GM18502 (cell line): ENCODE results near the gene OAS1.
"Not testable (repeated sequence)": the region's sequence is repeated elsewhere in the genome, so short reads cannot be mapped to it uniquely, and the experiment has no call there.

Source experiments
- ATAC-seq: cut with Tn5 transposase; IDR thresholded peaks from one replicate; pipeline ENCODE4 v1.9.1; 2021; ENCODE audit warnings: mild to moderate bottlenecking; ENCODE audit not compliant: unreplicated experiment, poor library complexity

The OAS1 gene

DNA sequence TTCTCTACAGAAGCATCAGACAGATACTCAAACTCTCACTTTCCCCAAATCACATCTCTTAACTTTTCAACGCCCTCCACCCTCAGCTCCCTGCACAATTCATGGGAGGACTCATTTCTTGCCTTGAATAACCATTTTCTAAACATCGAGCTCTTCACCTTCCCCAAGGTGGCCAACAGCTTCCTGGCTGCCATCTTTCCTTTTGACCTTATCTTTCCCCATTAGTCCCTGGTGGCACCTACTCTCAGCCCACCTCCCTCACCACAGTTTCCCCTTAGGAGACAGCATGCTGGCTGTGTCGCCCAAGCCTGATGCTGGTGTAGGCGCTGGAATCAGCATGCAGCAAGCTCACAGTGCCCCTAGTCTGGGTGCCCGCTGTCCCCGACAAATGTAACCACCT lies 8.4 kb upstream of the OAS1 start:
- ATAC-seq, result no peak

- no peak for ATAC-seq
Observed at GRCh38 chr12:112900298-112901145, 6.2 kb upstream of the OAS1 start.

DNA sequence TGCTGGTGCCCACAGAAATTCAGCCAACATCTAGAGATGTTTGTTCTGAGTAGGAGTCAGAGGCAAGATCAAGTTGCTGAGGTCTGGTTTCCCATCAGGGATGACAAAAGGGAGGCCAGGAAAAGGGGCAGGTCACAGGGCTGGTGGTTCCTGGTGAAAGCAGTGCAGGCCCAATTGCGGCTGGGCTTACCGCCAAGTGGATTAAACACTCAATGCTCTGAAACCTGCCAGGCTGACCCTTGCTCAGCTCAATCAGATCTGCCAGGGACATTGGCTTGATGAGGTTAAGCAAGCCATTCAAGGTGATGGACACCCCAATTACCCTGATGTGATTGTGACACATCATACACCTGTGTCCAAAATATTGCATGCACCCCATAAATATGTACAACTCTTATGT lies 5.5 kb upstream of the OAS1 start:
- ATAC-seq, result no peak

DNA sequence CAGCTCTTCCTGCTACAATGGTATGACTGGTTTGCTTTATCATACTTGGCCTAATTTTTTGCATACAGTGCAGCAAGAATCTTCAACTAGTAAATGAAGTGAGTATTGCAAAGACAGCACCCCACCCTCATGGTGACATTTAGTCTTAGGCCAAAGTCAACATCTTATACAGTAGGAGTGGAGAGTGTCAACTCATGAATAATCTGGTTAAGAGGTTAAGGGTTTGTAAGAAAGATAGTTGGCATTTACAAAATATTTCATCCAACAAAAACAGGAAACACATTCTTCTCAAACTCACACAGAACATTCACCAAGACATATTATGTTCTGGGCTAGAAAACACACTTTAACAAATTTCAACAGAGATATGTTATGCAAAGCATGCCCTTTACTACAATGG lies 2.2 kb upstream of the OAS1 start:
- no peak for ATAC-seq

DNA sequence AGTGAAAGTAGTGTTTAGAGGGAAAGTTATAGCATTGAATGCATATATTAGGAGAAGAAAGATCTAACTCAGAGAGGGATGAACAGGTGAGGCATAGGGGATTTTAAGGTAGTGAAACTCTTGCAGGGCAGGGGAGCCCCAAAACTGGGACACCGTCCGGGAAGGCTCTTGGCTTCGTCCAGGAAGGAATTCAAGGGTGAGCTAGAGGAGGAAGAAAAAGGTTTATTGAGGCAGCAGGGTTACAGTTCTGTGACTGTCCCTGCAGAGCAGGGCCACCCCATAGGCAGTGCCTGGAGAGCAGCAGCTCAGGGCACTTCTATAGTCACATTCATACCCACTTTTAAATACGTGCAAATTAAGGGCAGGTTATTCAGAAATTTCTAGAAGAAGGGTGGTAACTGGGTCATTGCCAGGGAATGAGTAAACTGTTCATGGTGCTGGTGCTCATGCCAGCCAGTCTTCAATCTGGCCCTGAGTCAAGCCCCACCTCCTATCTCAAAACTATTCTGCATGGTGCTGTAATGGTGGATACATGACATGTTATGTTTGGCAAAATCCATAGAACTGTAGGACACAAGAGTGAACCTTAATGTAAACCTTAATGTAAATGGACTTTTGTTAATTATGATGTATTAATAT lies 1.2 kb upstream of the OAS1 start:
- ATAC-seq, result no peak

DNA sequence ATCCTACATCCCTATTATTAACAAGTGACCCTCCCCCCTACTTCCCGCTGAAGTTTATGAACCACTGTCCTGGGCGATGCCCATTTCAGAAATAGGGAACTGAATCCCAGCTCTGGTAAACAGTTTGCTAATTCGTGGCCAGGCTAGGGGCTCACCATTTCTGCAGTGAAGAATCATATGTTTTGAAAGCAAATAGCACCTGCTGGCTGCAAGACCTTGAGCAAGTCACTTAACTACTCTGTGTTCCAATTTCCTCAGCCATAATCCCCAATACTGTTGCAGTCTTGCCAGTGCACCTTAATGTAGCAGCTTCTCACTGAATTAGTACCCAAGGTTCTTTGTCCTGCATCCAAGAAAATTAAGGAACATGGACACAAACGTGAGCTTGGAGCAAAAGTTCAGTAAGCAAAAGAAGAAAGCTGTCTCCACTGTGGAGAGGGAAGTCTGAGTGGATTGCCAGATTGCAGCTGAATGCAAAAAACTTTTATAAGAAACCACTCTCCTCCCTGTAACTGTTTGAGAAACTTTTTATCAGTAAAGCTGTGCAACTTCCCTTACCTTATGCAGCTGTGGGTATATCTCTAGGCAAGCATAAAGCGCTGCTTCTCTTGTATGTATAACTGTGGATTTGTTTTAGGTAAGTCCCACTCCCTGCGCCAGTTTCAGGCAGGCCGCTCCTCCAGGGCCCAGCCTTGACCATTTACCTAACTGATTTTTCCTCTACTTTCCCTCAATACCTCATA lies 824 bp downstream of the OAS1 start:
- ATAC-seq, result peak; percentile 64

DNA sequence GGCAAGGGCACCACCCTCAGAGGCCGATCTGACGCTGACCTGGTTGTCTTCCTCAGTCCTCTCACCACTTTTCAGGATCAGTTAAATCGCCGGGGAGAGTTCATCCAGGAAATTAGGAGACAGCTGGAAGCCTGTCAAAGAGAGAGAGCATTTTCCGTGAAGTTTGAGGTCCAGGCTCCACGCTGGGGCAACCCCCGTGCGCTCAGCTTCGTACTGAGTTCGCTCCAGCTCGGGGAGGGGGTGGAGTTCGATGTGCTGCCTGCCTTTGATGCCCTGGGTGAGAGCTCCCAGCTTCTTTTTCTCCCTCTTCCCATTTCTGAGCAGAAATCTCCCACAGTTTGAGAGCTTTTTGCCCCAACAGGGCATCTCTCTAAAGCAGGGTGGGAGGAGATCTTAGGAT lies 1.8 kb downstream of the OAS1 start:
- ATAC-seq, result no peak

- ATAC-seq, result no peak
Observed at GRCh38 chr12:112909693-112910092, 2.9 kb downstream of the OAS1 start.

- ATAC-seq, result no peak
Observed at GRCh38 chr12:112913038-112913688, 6.4 kb downstream of the OAS1 start.

DNA sequence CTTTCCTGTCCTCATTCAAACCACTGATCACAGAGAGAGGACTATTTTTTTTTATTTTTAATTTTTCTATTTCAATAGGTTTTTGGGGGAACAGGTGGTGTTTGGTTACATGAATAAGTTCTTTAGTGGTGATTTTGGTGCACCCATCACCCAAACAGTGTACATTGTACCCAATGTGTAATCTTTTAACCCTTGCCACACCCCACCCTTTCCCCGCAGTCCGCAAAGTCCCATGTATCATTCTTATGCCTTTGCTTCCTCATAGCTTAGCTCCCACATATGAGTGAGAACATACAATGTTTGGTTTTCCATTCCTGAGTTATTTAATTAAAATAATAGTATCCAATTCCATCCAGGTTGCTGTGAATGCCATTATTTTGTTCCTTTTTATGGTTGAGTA lies 7.1 kb downstream of the OAS1 start:
- not testable (repeated sequence) for ATAC-seq

DNA sequence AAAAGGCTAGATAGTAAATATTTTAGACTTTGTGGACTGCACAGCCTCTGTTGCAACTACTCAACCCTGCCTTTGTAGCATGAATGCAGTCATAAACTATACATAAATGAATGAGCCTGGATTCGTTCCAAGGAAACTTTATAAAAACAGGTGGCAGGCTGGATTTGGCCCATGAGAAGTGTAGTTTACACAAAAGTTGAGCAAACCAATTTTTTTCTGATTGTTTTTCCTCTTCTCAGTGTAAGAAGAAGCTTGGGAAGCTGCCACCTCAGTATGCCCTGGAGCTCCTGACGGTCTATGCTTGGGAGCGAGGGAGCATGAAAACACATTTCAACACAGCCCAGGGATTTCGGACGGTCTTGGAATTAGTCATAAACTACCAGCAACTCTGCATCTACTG lies 9.5 kb downstream of the OAS1 start:
- no peak for ATAC-seq

GRCh38 chr12:112919121-112919520 lies 12.4 kb downstream of the OAS1 start:
- ATAC-seq, result no peak

DNA sequence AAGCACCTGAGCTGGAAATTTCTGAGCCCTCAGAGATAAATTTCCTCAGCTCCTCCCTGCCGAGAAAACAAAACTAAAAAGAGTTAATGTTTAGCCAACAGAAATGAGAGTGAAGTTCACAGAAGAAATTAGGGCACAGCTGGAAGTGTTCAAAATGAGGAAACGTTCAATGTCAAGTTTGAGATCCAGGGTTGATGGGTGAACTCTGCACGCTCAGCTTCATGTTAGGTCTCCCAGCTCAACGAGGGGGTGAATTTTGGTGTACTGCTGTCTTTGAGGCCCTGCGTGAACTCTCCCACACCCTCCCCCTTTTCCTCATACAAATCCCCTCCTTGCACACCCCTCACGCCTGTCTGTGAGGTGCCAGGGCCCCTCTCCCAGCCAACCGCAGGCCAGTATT lies 18.2 kb downstream of the OAS1 start:
- ATAC-seq, result no peak

DNA sequence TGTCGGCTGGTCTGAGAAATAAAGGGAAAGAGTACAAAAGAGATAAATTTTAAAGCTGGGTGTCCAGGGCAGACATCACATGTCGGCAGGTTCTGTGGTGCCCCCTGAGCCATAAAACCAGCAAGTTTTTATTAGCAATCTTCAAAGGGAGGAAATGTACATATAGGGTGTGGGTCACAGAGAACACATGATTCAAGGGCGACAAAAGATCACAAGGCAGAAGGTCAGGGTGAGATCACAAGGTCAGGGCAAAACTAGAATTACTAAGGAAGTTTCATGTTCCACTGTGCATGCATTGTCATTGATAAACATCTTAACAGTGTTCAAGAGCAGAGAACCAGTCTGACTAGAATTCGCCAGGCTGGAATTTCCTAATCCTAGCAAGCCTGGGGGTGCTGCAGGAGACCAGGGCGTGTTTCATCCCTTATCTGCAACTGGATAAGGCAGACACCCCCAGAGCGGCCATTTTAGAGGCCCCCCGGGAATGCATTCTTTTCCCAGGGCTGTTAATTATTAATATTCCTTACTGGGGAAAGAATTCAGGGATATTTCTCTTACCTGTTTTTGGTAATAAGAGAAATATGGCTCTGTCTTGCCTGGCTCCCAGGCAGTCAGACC lies 19.8 kb downstream of the OAS1 start:
- not testable (repeated sequence) for ATAC-seq

DNA sequence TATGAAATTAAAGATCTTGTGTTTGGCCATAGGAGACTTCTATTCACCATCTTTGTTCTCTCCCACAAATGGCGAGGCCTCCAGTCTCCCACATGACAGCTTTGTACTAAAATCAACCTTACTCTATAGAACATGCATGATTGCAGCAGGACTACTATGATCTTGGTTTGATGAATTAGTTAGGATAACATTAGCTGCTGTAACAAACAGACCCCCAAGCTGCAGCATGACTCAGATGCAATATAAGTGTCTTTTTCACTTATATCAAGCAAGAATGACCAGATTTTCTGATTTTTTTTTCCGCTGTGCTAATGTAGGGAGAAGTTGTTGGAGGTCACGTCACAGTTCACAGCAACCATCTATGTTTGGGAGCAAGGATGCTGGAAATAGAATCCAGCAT lies 20.7 kb downstream of the OAS1 start:
- ATAC-seq, result no peak

GRCh38 chr12:112927925-112928324 lies 21.2 kb downstream of the OAS1 start:
- no peak for ATAC-seq

DNA sequence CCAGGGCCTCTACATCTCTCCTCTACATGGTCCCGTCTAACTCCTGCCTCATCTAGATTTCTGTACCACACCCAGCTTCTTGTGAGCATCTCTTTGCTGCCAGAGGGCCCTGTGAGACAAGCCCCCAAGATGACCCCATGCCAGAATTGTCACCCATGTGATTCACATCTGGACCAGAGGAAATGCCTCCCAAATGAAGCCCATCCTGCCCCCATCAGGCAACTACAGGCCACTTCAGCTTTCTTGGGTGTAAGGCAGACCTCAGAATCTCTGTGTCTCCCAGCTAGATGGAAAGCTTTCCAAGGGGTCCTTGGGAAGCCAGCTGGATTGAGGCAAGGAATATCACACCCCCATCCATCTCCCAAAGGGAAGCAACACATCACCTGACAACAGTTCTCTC lies 22.2 kb downstream of the OAS1 start:
- ATAC-seq, result no peak

- no peak for ATAC-seq
Observed at GRCh38 chr12:112929715-112930114, 23.0 kb downstream of the OAS1 start.

DNA sequence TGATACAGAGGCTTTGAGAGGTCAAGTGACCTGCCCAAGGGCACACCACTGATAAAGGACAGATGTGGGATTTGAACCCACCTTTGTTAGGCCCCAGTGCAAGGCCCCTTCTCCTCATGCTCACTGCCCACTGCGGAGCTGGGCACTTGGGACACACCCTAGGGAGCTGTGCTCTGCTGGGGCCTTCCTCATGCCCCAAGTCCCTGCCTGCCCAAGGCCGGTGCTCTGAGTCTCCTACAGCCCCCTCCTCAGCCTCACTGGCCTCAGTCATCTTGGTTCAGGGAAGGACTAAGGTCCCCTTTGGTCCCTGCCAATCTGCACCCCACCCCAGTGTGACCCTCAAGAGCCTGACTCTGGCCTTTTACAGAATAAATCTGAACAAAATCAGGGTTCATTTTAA lies 23.6 kb downstream of the OAS1 start:
- ATAC-seq, result no peak

DNA sequence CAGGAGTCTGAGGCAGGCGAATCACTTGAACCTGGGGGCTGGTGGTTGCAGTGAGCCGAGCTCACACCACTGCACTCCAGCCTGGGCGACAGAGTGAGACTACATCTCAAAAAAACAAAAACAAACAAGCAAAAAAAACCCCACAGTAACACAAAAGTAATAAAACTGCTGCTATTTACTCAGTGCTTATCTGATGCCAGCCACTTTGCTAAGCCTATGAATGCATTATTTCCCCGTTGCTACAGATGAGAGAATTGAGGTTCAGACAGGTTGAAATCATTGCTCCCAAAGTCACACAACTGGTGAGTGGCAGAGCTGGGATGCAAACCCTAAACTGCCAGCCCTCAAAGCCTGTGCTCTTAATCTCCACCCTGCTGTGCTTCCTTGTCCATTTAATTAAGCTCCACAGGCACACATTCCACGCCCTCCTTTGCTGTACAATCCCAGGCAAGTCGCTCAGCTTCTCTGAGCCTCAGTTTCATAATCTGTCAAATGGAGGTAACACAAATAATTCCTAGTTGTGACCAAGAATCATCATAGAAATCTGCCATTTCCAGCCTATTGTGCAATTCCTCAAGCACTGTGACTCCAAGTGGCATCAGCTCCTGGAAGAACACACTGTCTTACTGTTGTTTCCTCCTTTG lies 25.8 kb downstream of the OAS1 start:
- no peak for ATAC-seq
